ENCODE measurements around the gene ARID5B.
"Not testable (repeated sequence)": the region's sequence is repeated elsewhere in the genome, so short reads cannot be mapped to it uniquely, and the experiment has no call there.

Gene ARID5B

DNA sequence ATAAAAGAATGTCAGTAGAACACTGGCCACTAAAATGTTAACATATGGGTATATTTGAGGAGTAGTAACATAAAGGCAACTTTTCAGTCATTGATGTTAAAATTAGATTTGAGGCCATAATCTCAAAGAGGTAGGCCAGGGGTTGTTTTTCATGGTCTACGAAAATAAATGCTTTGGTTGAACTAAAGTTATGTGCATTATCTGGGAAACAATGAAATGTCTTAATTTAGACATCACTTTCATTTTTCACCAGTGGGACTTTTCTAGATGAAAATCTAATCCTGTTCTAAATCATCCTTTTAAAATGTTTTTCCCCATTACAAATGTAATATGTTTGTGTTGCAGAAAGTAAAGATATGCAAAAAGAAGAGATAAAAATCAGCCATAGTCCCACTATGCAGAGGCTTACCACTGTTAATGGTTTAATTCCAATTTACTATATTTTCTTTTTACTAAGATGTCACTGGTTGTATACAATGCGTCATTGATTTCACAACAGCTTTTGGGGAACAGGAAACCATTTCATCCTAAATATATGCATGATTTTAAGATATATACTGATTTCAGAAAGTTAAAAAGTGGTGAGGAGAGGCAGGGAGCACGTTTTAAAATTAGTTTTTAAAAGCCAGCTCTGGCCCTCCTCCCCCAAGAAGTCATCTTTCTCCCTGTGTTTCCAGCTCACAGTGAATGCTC, 64.3 kb downstream of the ARID5B start:
- no peak for DNase-seq

DNA sequence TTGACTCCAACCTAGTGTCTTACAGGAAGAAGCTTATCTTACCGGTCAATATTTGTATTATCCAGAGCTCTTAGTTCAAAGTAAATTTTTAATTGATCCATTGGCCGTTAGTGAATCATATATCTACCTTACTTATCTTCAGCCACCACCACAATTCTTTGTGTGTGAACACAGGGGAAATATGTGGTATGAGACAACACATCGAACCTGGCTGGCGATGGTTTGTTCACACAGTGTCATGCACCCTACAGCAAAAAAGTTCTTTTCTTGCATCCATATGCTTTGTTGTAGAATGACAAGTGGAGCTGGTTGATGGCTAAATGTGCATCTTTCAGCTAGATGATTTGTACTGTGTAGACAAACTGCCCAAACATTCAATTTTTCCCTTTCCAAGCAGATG, 65.8 kb downstream of the ARID5B start:
- no peak for DNase-seq

DNA sequence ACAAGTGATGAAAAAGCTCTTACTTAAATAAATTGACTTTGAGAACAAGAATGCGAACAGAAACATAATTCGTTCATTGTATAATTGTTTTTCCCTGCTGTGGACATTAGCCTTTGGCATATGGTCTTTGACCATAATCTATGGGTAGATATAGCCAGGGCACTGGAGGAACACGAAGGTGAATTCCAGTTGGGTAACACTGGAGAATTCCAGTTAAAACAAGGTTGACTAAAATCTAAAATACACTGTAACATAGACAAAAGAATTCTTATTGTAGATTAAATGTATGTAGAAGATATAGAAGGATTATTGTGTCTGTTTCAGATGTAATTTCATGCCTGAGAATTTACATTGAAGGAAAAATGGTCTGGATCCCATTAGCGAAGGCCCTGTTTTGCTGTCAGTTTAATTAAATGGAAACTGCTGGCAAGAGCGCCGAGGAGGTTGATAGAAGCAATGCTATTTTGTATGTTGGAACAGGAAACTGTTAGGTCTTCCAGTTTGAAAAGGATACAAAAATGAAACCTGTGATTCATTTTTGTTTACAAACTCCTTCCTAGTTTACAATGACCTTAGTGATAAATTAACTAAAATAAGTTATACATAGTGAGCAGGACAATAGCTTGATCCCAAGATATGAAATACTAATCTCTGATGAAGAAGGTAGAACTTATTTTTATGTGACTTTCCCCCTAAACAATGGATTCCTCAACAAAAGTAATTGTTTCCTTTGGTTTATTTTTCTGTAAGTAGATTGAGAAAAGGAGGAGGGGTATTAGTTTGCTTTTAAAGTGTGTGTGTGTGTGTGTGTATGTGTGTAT, 68.9 kb downstream of the ARID5B start:
- no peak for DNase-seq

DNA sequence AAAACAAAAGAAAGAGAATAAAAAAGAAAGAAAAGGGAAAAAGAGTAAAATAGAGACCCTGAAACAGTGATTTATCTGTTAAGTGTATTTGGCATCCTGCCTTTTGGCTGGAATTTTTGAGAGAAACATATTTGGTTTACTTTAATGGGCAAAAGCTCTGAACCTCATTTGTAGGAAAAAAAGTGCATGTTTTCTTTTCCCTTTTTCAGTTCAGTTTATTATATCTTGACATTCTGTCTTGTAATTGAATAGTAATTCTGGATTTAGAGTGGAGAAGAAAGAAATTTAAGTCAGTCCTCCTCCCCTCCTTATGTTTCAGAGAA, 69.5 kb downstream of the ARID5B start:
- no peak for DNase-seq

DNA sequence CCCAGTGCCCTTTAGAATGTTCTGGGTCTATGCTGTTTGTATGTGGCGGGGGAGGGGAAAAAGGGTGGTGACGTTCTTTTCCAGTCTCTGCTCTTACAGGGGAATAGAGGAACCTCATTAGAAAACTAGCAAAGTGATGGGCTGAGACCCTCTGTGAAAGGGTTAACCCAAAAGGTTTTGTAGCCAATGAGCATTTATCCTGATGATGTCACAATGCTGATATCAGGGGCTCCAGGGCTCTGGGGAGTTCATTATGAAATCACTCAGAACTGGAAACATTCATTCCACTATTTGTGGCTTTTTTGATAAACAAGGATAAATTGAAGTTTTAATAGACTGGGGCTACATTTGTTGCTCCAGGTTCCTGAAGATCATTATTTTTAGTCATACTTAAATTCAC, 71.7 kb downstream of the ARID5B start:
- DNase-seq, result no peak

DNA sequence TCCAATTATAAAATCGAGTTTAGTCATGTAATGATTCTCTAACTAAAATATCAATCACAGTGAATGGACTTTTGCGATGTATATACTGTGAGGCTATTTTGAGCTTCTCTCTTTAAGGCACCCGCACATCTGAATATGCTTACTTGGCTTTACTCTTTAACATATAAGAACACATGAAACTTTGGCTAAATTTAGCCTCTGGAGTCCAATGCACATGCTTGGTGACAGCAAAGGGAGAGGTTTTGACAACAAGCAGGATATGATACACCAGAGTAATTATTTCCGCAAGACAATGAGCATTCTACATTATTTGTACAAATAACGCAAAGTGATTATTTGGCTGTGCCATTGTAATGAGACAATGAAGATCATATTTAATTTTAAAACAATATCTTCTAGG, 72.4 kb downstream of the ARID5B start:
- DNase-seq, result no peak

DNA sequence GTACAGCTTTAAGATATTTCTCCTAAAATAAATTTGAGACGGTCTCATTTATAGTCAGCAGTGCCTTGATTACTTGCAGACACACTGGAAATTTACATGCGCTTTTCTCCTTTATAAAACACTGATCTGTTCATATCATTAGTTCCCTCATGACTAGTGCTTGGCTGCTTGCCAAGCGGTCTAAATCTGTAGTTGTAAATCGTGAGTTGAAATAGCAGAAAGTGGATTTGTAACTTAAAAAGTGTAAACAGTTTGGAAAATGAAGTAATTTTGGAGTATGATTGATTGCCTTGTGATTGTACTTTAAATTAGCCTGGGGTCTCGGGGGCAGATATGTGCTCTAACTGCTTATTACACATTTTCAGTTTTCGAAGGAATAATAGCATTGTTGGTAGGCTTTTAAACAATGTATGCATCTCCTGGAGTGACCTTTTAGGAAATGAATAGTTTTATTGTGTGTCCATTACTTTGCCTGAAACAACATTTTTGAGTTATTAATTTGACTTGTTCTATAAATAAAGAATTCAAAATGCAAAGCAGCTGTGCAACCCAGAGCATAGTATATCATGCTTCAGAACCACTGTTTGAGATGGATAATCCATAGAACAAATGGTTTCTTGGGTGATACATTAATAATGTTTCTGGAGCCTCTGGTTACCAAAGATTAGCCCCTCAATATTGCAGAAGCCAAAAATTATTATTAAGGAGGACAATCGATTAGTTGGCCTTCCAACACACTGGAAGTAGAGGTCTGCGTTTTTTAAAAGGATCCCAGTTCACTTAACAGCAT, 73.3 kb downstream of the ARID5B start:
- no peak for DNase-seq

DNA sequence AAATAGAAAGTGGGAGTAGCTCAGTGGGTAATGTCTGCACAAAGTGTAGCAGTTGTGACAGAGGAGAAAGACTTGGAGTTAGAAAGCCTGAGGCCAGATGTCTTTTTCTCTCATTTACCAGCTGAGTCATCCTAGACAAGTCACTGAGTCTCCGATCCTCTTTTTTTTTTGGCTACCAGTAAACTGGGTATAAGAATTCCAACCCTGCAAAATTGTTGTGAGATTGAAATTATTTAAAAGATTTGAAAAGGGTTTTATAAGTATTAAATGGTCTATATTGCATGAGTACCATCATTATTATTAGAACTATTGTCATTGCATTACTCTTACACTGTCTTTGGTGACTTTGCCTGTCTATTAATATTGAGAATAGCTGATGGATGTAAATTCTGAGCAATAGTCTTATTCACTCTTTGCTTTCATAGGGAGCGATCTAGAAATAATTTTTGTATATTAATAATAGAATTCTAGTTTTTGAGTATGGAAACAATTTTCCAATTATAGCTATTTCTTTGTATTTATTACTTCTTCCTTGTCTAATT, 74.0 kb downstream of the ARID5B start:
- no peak for DNase-seq

DNA sequence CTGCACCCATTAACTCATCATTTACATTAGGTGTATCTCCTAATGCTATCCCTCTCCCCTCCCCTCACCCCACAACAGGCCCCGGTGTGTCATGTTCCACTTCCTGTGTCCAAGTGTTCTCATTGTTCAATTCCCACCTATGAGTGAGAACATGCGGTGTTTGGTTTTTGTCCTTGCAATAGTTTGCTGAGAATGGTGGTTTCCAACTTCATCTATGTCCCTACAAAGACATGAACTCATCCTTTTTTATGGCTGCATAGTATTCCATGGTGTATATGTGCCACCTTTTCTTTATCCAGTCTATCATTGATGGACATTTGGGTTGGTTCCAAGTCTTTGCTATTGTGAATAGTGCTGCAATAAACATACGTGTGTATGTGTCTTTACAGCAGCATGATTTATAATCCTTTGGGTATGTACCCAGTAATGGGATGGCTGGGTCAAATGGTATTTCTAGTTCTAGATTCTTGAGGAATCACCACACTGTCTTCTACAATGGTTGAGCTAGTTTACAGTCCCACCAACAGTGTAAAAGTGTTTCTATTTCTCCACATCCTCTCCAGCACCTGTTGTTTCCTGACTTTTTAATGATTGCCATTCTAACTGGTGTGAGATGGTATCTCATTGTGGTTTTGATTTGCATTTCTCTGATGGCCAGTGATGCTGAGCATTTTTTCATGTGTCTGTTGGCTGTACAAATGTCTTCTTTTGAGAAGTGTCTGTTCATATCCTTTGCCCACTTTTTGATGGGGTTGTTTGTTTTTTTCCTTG, 75.6 kb downstream of the ARID5B start:
- DNase-seq, result not testable (repeated sequence)

DNA sequence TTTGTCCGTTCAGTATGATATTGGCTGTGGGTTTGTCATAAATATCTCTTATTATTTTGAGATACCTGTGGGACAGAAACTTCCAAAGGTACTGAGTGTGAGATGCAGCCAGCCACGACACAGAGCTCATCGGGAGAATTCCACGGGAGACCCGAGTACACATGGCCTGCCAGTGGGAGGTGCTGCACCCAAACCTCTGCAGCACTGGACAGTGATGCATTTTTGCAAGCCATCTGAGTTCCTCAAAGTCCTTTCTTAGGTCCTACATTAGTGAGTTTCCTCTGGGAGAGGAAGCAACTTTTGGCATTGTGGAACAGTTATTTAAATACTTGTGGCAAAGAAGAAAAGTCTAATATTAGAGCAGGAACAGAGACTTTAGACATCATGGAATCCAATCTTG, 77.5 kb downstream of the ARID5B start:
- no peak for DNase-seq

DNA sequence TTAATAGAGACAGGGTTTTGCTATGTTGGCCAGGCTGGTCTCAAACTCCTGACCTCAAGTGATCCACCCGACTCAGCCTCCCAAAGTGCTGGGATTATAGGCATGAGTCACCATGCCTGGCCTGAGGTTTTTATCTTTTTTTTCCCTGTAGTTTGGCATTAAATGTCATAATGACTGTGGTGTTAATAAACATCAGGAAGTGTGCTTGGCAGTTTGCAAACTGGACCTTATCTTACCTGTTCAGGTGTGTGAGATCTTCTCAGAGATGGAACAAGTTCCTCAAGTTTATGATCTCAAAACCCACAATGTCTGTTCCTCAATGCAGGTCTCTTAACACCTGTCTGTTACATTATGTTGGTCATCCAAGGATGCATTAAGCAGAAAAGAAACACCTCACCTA, 80.0 kb downstream of the ARID5B start:
- DNase-seq, result no peak

DNA sequence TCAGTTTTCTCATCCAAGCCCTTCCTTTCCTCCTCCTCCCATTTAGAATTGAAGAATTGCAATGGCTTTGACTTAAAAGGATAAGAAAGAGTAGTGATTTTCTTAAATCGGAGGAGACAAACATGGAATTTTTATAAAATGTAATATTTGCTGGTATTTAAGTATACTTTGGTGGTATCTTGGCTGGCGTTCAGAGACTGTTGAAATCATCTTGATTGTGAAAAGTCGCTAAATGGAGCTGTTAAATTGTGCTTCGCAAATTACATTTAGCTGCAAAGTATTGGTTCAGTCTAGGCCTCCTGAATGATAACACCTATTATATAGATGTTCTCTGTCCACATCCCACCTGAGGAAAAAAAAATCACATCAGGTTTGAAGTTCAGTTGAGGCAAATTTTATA, 81.8 kb downstream of the ARID5B start:
- no peak for DNase-seq

DNA sequence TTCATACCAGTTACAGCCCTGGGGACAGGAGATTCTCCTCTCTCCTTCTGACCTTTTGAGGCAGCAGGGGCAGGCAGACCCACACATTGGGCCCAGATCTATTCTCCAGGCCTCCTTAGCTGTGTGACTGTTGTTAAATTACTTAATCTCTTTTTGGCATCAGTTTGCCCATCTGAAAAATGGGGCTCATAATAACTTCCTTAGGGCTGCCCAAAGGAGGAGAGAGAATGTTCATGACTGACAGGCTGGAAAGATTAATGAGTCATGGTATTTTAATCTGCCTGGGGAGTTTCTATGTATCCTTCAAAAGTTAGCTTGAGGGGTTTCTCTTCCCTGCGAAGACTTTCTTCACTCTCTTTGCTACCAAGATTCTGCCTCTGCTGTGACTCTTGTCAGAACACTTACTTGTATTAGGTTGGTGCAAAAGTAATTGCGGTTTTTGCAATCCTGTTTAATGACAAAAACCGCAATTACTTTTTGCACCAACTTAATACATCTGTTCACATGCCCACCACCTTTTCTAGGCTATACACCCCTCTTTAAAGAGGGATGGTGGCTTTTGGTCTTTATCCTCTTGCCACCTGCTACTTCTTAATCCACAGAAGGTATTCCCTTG, 83.4 kb downstream of the ARID5B start:
- DNase-seq, result no peak

DNA sequence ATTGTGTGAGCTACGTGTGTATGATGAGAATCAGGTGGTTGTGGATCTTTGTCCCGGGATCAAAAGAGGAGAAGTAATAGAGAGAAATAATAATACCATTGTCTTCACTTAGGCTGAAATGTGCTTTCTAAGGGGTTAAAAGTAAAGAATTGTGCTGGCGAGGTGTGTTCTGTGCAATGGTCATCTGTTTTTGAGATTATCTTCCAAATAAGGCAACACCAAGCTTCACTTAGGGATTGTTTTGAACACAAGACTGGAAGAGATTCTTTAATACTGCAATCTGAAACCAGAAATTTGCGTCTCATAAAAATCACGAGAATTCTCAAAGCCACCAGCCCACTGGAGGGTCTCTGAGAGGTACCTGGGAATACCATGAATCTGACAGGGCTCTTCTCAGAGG, 84.2 kb downstream of the ARID5B start:
- no peak for DNase-seq

DNA sequence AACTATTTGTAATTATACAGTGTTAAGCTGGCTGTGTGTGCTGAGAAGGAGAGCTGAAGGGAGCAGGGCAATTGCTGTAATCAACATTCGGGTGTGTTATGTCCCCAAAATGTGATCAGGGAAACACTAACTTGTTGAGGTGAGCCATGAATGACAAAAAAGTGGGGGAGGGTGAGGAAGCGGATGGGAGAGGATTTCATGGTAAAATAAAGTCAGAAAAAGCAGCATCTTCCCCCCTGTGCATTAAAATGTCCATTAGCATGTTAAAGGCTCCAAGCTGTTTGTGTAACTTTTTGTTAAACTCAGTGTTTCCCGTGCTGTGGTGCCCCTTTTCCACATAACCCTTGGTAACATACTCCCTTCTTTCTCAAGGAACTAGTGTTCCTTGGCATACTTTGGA, 84.9 kb downstream of the ARID5B start:
- no peak for DNase-seq

DNA sequence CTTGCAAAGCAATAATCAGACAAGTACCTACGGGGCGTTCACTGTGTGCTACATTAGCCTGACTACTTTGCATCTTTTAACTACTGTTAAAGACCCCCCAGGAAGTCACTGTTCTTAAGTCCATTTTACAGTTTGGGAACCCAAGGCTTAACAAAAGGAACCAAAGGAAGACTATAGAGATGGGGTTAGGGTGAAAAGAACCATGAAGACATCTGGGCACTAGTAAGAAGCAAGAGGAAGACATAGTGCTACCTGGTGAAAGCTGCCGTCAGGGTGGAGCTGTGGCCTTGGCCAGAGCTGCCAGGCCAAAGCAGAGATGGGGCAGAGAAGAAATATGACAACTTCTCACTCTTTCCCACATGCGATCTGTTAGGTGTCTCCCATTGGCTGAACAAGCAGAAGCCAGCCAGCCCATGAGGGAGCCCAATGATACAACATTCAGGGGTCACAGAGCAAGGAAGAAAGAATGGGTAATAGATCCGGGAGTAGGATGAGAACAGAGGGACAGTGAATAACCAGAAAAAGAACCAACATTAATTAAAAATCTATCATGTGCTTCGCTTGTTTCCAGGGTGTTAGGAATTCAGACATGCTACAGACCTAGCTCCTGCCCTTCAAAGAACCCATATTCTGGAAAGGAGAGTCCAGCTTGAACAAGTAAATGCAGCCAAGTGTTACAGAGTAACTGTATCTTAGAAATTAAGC, 85.4 kb downstream of the ARID5B start:
- no peak for DNase-seq

DNA sequence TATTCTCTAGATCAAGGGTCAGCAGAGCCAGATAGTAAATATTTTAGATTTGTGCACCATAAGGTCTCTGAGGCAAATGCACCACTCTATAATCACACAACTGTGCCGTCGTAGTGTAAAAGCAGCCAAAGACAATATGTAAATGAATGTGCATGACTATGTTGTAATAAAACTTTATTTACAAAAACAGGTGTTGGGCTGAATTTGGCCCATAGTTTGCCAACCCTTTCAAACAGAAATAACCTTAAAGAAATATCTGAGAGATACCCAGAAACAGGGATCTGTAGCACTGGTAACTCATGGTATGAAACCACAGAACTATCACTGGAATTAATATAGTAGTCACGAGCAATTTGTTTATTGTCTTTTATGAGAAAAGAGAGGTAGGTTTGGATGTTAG, 86.0 kb downstream of the ARID5B start:
- no peak for DNase-seq

DNA sequence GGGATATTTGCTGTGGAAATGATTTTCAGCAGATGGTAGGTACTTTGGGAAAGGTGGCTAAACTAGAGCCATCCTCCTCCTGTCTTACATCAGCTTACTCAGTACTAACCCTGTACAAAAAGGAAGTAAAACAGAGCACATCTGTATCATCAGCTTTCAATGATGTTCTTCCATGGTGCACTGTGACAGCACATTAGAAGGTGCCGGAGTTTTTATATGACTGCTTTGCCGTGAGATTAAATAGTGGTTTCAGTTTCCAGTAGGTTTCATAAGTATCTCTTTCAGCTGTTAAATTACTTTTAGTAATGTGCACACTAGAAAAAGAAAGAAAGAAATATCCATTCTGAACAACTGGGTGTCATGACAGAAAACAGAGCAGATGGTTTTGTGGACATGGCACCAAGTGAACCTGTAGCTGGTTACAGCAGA, 86.5 kb downstream of the ARID5B start:
- no peak for DNase-seq

DNA sequence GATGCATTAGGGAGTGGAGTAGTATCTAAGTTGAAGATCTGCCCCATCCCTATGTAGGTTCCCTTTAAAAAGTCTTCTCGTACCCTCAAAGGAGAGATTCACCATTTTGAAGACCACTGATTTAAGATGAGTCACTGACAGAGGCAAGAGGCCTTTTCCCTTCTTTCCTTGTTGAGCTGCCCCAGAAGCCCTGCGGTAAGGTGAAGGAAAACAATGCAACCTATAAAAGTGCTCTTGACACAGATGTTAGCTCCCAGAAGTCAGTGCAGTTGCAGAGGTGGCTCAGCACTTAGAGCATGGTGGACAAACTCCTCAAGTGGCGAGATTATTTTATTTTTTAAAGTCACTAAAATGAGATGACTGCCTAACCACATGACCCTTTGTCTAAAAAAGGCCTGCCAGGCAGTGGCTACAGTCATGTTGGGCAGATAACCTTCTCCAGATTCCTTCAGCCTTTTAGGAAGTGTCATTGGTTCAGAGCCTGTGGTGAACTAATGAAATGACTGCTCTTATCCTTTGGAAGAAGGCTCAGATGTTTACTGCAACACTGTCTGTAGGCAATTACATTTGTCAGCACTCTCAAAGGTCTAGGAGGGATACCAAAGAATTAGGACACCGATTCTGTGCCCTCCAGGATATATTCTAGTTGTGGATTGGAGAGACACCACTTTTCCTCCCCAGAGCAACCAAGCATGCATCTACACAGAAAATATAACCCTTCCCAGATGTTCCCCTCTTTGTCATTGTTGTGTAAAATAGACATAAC, 88.7 kb downstream of the ARID5B start:
- no peak for DNase-seq

DNA sequence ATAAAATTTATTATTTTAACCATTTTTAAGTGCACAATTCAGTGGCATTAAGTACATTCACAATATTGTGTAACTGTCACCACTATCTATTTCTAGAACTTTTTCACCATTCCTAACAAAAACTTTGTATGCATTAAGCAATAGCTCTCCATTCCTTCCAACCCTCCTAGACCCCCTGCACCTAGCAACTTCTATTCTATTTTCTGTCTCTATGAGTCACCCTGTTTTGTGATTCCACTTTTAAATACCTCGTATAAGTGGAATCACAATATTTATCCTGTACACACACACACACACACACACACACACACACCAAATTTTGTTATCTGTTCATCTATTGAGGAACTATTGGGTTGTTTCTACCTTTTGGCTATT, 89.2 kb downstream of the ARID5B start:
- no peak for DNase-seq

DNA sequence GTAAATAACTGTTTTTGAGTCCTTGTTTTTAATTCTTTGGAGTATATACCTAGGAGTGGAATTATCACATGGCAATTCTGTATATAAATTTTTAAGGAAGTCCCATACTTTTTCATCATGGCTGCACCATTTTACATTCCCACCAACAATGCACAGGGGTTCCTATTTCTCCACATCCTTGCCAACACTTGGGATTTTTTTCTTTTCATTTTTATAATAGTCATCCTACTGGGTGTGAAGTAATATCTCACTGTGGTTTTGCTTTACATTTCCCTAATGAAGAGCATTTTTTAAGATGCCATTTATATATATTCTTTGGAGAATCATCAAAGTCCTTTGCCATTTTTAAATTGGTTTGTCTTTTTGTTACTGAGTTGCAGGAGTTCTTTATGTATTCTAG, 89.7 kb downstream of the ARID5B start:
- no peak for DNase-seq
